ENCODE results near the gene PGP.

DNA sequence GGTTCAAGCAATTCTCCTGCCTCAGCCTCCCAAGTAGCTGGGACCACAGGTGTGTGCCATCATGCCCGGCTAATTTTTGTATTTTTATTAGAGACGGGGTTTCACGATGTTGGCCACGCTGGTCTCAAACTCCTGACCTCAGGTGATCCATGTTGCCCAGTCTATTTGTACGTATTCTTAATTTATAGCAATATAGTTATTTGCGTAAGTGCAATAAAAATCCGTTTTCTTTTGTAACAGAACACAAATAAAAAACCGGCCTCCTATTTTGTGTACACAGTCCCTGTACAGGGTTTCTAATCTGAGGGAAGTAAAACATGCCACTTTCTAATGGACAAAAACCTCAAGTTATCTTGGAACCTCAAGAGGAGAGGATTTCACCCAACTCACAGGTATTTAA, 45.6 kb upstream of the PGP start:
- TF ChIP-seq CTCF (IDR thresholded peaks at IDR 0.05; ENCODE audit: borderline replicate concordance, extremely low read depth, low read length, poor library complexity, severe bottlenecking) (no peak), EZH2 (IDR thresholded peaks at IDR 0.05; ENCODE audit: borderline replicate concordance, low read depth, low read length, severe bottlenecking) (no peak)

All from DND-41 (cell line).